Thymus (tissue), 11 donors: ENCODE results near the gene HOXD8. TPM values are rescaled to one million over a fixed set of nuclear protein-coding genes. Genes with fewer than 3 reads are reported as not detected.

ENCODE experiments used
- DNase-seq, 9 donors: peaks; one replicate each; pipeline ENCODE4 v3.0.0-alpha.2; 2013; ENCODE audit warnings: low spot score in 9 of 9, low read depth in 6 of 9, missing footprints in 1 of 9
- H3K27ac ChIP-seq, 2 donors: one replicate each; pipeline ENCODE4 v1.5.1; 2013; ENCODE audit warnings: control low read depth in 1 of 2, low read depth in 1 of 2, low read length in 1 of 2, mild to moderate bottlenecking in 1 of 2, moderate library complexity in 1 of 2
- H3K27me3 ChIP-seq, 2 donors: one replicate each; pipeline ENCODE4 v1.5.1; 2013; ENCODE audit warnings: low read length in 1 of 2; ENCODE audit not compliant: control insufficient read depth in 2 of 2, insufficient read depth in 1 of 2
- H3K36me3 ChIP-seq, 2 donors: one replicate each; pipeline ENCODE4 v1.5.1; 2013; ENCODE audit warnings: low read length in 1 of 2, mild to moderate bottlenecking in 1 of 2, moderate library complexity in 1 of 2; ENCODE audit not compliant: control insufficient read depth in 2 of 2, insufficient read depth in 2 of 2
- H3K4me1 ChIP-seq, 2 donors: one replicate each; pipeline ENCODE4 v1.5.1; 2013; ENCODE audit warnings: low read length in 2 of 2; ENCODE audit not compliant: control insufficient read depth in 2 of 2, insufficient read depth in 2 of 2
- H3K4me3 ChIP-seq, 2 donors: one replicate each; pipeline ENCODE4 v1.5.1; 2013; ENCODE audit warnings: low read length in 2 of 2, control low read depth in 1 of 2, mild to moderate bottlenecking in 1 of 2
- H3K9me3 ChIP-seq, 2 donors: one replicate each; pipeline ENCODE4 v1.5.1; 2013; ENCODE audit warnings: low read length in 1 of 2, mild to moderate bottlenecking in 1 of 2; ENCODE audit not compliant: control insufficient read depth in 2 of 2, insufficient read depth in 1 of 2
- WGBS: extraction: QIAGEN DNeasy Blood & Tissue Kit; methylation state at CpG from one replicate; pipeline ENCODE4 v1.1.7; 2013; 5-methylcytosine and 5-hydroxymethylcytosine counted together
- polyA plus RNA-seq: library from polyadenylated mRNA; stranded (reverse); fragments of 200-250 nt; gene quantifications from one replicate; pipeline ENCODE4 v1.2.3, GENCODE V29; 2013
- total RNA-seq: library from RNA; stranded (reverse); fragments of 120-200 nt; gene quantifications from one replicate; pipeline ENCODE4 v1.2.4, GENCODE V29; 2013
- donor health status: healthy.

The HOXD8 gene
- total and polyA plus RNA-seq, 2 donors = 1.5 to 3.4 TPM

GRCh38 chr2:176165370-176166050 lies 36.0 kb downstream of the HOXD8 start:
- no peak for DNase-seq
- Histone ChIP-seq H3K36me3 (no peaks in the 10 kb centered on the region), H3K9me3 (peaks cover 0 to 4% of the 10 kb centered on the region in 2 donors), H3K27ac (no peak overlapping the region), H3K4me1 (peaks cover 0 to 11% of the 10 kb centered on the region in 2 donors), H3K27me3 (peaks cover 81 to 100% of the 10 kb centered on the region in 2 donors), H3K4me3 (no peak overlapping the region)
- WGBS = 4% methylated on average over 26 of the region's 26 CpGs

GRCh38 chr2:176166272-176166671 lies 36.8 kb downstream of the HOXD8 start:
- no peaks in the 10 kb centered on the region for H3K36me3 ChIP-seq
- WGBS = 13% methylated on average over 2 of the region's 2 CpGs
- H3K4me1 ChIP-seq = peaks cover 0 to 6% of the 10 kb centered on the region in 2 donors
- H3K9me3 ChIP-seq = no peaks in the 10 kb centered on the region
- H3K27ac ChIP-seq = no peak overlapping the region
- H3K4me3 ChIP-seq = no peak overlapping the region
- DNase-seq = no peak
- H3K27me3 ChIP-seq = peaks cover 80 to 100% of the 10 kb centered on the region in 2 donors

- H3K27me3 ChIP-seq = peaks cover 80 to 100% of the 10 kb centered on the region in 2 donors
- no peaks in the 10 kb centered on the region for H3K36me3 ChIP-seq
- no peak overlapping the region for H3K27ac ChIP-seq
- WGBS = 67% methylated on average over 1 of the region's 1 CpG
- DNase-seq = no peak
- peaks cover 0 to 6% of the 10 kb centered on the region in 2 donors for H3K4me1 ChIP-seq
- no peak overlapping the region for H3K4me3 ChIP-seq
- H3K9me3 ChIP-seq = no peaks in the 10 kb centered on the region
Measured at GRCh38 chr2:176167398-176167797, 37.9 kb downstream of the HOXD8 start.

GRCh38 chr2:176169181-176169580 lies 39.7 kb downstream of the HOXD8 start:
- no peak for DNase-seq
- Histone ChIP-seq H3K4me1 (peaks cover 0 to 6% of the 10 kb centered on the region in 2 donors), H3K36me3 (no peaks in the 10 kb centered on the region), H3K27ac (no peak overlapping the region), H3K9me3 (no peaks in the 10 kb centered on the region), H3K27me3 (peaks cover 78 to 100% of the 10 kb centered on the region in 2 donors), H3K4me3 (no peak overlapping the region)
- 79% methylated on average over 5 of the region's 5 CpGs for WGBS

- Histone ChIP-seq H3K4me1 (peaks cover 0 to 8% of the 10 kb centered on the region in 2 donors), H3K27ac (no peak overlapping the region), H3K9me3 (no peaks in the 10 kb centered on the region), H3K4me3 (no peak overlapping the region), H3K36me3 (no peaks in the 10 kb centered on the region), H3K27me3 (peaks cover 78 to 100% of the 10 kb centered on the region in 2 donors)
- DNase-seq = no peak
- WGBS = 74% methylated on average over 2 of the region's 2 CpGs
Measured at GRCh38 chr2:176169711-176170110, 40.2 kb downstream of the HOXD8 start.

GRCh38 chr2:176170602-176171305 lies 41.2 kb downstream of the HOXD8 start:
- no peak overlapping the region for H3K4me3 ChIP-seq
- H3K9me3 ChIP-seq = no peaks in the 10 kb centered on the region
- 80% methylated on average over 1 of the region's 1 CpG for WGBS
- H3K27me3 ChIP-seq = peaks cover 79 to 100% of the 10 kb centered on the region in 2 donors
- H3K36me3 ChIP-seq = no peaks in the 10 kb centered on the region
- DNase-seq = no peak
- H3K4me1 ChIP-seq = peaks cover 0 to 8% of the 10 kb centered on the region in 2 donors
- no peak overlapping the region for H3K27ac ChIP-seq

- Histone ChIP-seq H3K4me3 (no peak overlapping the region), H3K27me3 (peaks cover 80 to 100% of the 10 kb centered on the region in 2 donors), H3K36me3 (no peaks in the 10 kb centered on the region), H3K27ac (no peak overlapping the region), H3K4me1 (peaks cover 0 to 8% of the 10 kb centered on the region in 2 donors), H3K9me3 (no peaks in the 10 kb centered on the region)
- 10% methylated on average over 51 of the region's 51 CpGs for WGBS
- no peak for DNase-seq
Measured at GRCh38 chr2:176171351-176172006, 42.0 kb downstream of the HOXD8 start.

GRCh38 chr2:176172007-176172894 lies 42.7 kb downstream of the HOXD8 start:
- WGBS = 9% methylated on average over 60 of the region's 60 CpGs
- H3K36me3 ChIP-seq = no peaks in the 10 kb centered on the region
- peaks cover 83 to 100% of the 10 kb centered on the region in 2 donors for H3K27me3 ChIP-seq

More at GRCh38 chr2:176172007-176172894, 42.7 kb downstream of the HOXD8 start:
- Histone ChIP-seq H3K9me3 (no peaks in the 10 kb centered on the region), H3K4me1 (peaks cover 0 to 8% of the 10 kb centered on the region in 2 donors), H3K27ac (no peak overlapping the region), H3K4me3 (no peak overlapping the region)
- no peak for DNase-seq
